Testis (tissue), 3 donors: Measurements from ENCODE around the gene ME3. TPM values are rescaled to one million over a fixed set of nuclear protein-coding genes. Genes with fewer than 3 reads are reported as not detected.
"Not testable (repeated sequence)": the region's sequence is repeated elsewhere in the genome, so short reads cannot be mapped to it uniquely, and the experiment has no call there.

Experiments used
- DNase-seq: peaks from one replicate; pipeline ENCODE4 v3.0.0-alpha.2; 2019
- H3K27ac ChIP-seq, 2 donors: fragments of 200-600 bp; sonication (generic); one replicate each; pipeline ENCODE4 v1.5.1; 2019
- H3K27me3 ChIP-seq: fragments of 200-600 bp; sonication (generic); one replicate; pipeline ENCODE4 v1.5.1; 2019
- H3K36me3 ChIP-seq: fragments of 200-600 bp; sonication (generic); one replicate; pipeline ENCODE4 v1.5.1; 2017; ENCODE audit warnings: low read depth; ENCODE audit errors: missing control alignments
- H3K4me1 ChIP-seq: fragments of 200-600 bp; sonication (generic); one replicate; pipeline ENCODE4 v1.5.1; 2019
- H3K4me3 ChIP-seq, 2 donors: fragments of 200-600 bp; sonication (generic); one replicate each; pipeline ENCODE4 v1.5.1; 2017 to 2019
- H3K9me3 ChIP-seq: fragments of 200-600 bp; sonication (generic); one replicate; pipeline ENCODE4 v1.5.1; 2017
- POLR2A ChIP-seq: fragments of 450-650 bp; IDR thresholded peaks from one replicate; pipeline ENCODE4 v1.6.1; 2017; ENCODE audit warnings: antibody characterized with exemption, mild to moderate bottlenecking, moderate library complexity
- WGBS, 2 donors: methylation state at CpG; one replicate each; pipeline ENCODE4 v1.1.5; 2018; 5-methylcytosine and 5-hydroxymethylcytosine counted together
- intact Hi-C: fragments of 100-400 bp; cut with DNase I; formaldehyde crosslinking; loops from one replicate; pipeline ENCODE4 v1.15.1; 2023; ENCODE audit warnings: low total_unique reads
- polyA plus RNA-seq: library from polyadenylated mRNA; stranded (reverse); fragments of 350-450 nt; fragmentation: Illumina TruSeq; extraction: RNeasy Lipid Tissue Mini Kit (QIAGEN cat#74804); gene quantifications from one replicate; pipeline ENCODE4 v1.2.3, GENCODE V29; 2014; ENCODE audit warnings: low read depth, low replicate concordance; ENCODE audit not compliant: insufficient read depth
- total RNA-seq, 2 donors: library from RNA; depleted of rRNA; stranded (reverse); fragments of >200 nt; gene quantifications; one replicate each; pipeline ENCODE4 v1.2.3, GENCODE V29; 2016
- TF ChIP-seq, protein P1 (sequence below), 3 experiments: fragments of 450-650 bp in 2 of 3; fragments of 200-600 bp in 1 of 3; sonication (generic) in 1 of 3; IDR thresholded peaks; one replicate each; pipeline ENCODE4 v1.5.1; 2016 to 2019; ENCODE audit warnings: antibody characterized with exemption in 3 of 3, mild to moderate bottlenecking in 2 of 3, moderate library complexity in 1 of 3

Gene ME3
- total and polyA plus RNA-seq, 3 donors from 2014 or later, result 26.7 to 170 (median 115) TPM

GRCh38 chr11:86569109-86569508 lies 103.3 kb downstream of the ME3 start:
- H3K36me3 ChIP-seq, result no peaks in the 10 kb centered on the region
- no peak overlapping the region for H3K27ac ChIP-seq
- WGBS, 2 donors, result 94 to 95% methylated on average over 7 of the region's 7 CpGs
- H3K4me3 ChIP-seq, result no peak overlapping the region
- intact Hi-C loops, result no loop called here
- no peaks in the 10 kb centered on the region for H3K9me3 ChIP-seq
- no peak for DNase-seq
- peaks cover 6% of the 10 kb centered on the region for H3K4me1 ChIP-seq
- H3K27me3 ChIP-seq, result no peaks in the 10 kb centered on the region
- TF ChIP-seq, protein P1, sequence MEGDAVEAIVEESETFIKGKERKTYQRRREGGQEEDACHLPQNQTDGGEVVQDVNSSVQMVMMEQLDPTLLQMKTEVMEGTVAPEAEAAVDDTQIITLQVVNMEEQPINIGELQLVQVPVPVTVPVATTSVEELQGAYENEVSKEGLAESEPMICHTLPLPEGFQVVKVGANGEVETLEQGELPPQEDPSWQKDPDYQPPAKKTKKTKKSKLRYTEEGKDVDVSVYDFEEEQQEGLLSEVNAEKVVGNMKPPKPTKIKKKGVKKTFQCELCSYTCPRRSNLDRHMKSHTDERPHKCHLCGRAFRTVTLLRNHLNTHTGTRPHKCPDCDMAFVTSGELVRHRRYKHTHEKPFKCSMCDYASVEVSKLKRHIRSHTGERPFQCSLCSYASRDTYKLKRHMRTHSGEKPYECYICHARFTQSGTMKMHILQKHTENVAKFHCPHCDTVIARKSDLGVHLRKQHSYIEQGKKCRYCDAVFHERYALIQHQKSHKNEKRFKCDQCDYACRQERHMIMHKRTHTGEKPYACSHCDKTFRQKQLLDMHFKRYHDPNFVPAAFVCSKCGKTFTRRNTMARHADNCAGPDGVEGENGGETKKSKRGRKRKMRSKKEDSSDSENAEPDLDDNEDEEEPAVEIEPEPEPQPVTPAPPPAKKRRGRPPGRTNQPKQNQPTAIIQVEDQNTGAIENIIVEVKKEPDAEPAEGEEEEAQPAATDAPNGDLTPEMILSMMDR (IDR thresholded peaks at IDR 0.05), result no peak
- no peak for TF ChIP-seq POLR2A

- TF ChIP-seq POLR2A, result no peak
- TF ChIP-seq, protein P1 (IDR thresholded peaks at IDR 0.05), result no peak
- Histone ChIP-seq H3K9me3 (no peaks in the 10 kb centered on the region), H3K4me3 (no peak overlapping the region), H3K36me3 (no peaks in the 10 kb centered on the region), H3K27me3 (no peaks in the 10 kb centered on the region), H3K4me1 (peaks cover 6% of the 10 kb centered on the region), H3K27ac (no peak overlapping the region)
- WGBS, 2 donors, result 74 to 87% methylated on average over 2 of the region's 2 CpGs
- intact Hi-C loops, result no loop called here
- no peak for DNase-seq
Observed at GRCh38 chr11:86565801-86566312, 106.6 kb downstream of the ME3 start.

- WGBS, 2 donors, result 95 to 97% methylated on average over 1 of the region's 1 CpG
- intact Hi-C loops, result no loop called here
- H3K4me3 ChIP-seq, result no peak overlapping the region
- peaks cover 6% of the 10 kb centered on the region for H3K4me1 ChIP-seq
- H3K36me3 ChIP-seq, result no peaks in the 10 kb centered on the region
- no peaks in the 10 kb centered on the region for H3K9me3 ChIP-seq
- no peak for DNase-seq
- no peaks in the 10 kb centered on the region for H3K27me3 ChIP-seq
- H3K27ac ChIP-seq, result no peak overlapping the region
- no peak for TF ChIP-seq POLR2A
- TF ChIP-seq, protein P1 (IDR thresholded peaks at IDR 0.05), result no peak
Observed at GRCh38 chr11:86565388-86565787, 107.0 kb downstream of the ME3 start.

DNA sequence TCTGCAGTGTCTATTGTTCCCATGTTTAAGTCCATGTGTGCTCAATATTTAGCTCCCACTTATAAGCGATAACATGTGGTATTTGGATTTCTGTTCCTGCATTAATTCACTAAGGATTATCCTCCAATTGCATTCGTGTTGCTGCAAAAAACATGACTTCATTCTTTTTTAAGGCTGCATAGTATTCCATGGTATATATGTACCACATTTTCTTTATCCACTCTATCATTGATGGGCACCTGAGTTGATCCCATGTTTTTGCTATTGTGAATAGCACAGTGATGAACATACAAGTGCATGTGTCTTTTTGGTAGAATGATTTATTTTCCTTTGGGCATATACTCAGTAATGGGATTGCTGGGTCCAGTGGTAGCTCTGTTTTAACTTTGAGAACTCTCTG lies 109.6 kb downstream of the ME3 start:
- H3K27me3 ChIP-seq, DNase-seq: not testable (repeated sequence)
- 92 to 100% methylated on average over 2 of the region's 2 CpGs for WGBS, 2 donors

GRCh38 chr11:86559311-86559945 lies 113.0 kb downstream of the ME3 start:
- Histone ChIP-seq H3K27me3 (no peaks in the 10 kb centered on the region), H3K4me1 (peaks cover 19% of the 10 kb centered on the region), H3K4me3 (no peak overlapping the region), H3K36me3 (no peaks in the 10 kb centered on the region), H3K9me3 (no peaks in the 10 kb centered on the region), H3K27ac (peak overlapping the region; percentile 72 to 83)
- intact Hi-C loops, result no loop called here
- peak; percentile 53 for DNase-seq
- TF ChIP-seq, protein P1 (IDR thresholded peaks at IDR 0.05), result no peak
- TF ChIP-seq POLR2A, result no peak
- WGBS, 2 donors, result 21 to 58% methylated on average over 7 of the region's 7 CpGs

More for the DNA sequence above, 109.6 kb downstream of the ME3 start:
- intact Hi-C loops, H3K36me3 ChIP-seq, H3K27ac ChIP-seq, H3K9me3 ChIP-seq, H3K4me3 ChIP-seq: not testable (repeated sequence)
- H3K4me1 ChIP-seq, result peaks cover 22% of the 10 kb centered on the region
